ENCODE measurements around the gene DRD5.

The DRD5 gene

GRCh38 chr4:9820343-9820742 lies 38.9 kb downstream of the DRD5 start:
- no peak for DNase-seq

- no peak for DNase-seq
Measured at GRCh38 chr4:9825049-9825448, 43.6 kb downstream of the DRD5 start.

- DNase-seq = no peak
Measured at GRCh38 chr4:9826551-9826950, 45.1 kb downstream of the DRD5 start.

GRCh38 chr4:9832640-9833039 lies 51.2 kb downstream of the DRD5 start:
- DNase-seq = no peak

- no peak for DNase-seq
Measured at GRCh38 chr4:9833421-9833820, 52.0 kb downstream of the DRD5 start.

All from suppressor macrophage treated with lipopolysaccharide for 1 hour (primary cell).